ENCODE results near the gene LYRM4.
A peak's percentile ranks its signal among the peaks of the same experiment; 100 is the strongest.

Gene LYRM4

DNA sequence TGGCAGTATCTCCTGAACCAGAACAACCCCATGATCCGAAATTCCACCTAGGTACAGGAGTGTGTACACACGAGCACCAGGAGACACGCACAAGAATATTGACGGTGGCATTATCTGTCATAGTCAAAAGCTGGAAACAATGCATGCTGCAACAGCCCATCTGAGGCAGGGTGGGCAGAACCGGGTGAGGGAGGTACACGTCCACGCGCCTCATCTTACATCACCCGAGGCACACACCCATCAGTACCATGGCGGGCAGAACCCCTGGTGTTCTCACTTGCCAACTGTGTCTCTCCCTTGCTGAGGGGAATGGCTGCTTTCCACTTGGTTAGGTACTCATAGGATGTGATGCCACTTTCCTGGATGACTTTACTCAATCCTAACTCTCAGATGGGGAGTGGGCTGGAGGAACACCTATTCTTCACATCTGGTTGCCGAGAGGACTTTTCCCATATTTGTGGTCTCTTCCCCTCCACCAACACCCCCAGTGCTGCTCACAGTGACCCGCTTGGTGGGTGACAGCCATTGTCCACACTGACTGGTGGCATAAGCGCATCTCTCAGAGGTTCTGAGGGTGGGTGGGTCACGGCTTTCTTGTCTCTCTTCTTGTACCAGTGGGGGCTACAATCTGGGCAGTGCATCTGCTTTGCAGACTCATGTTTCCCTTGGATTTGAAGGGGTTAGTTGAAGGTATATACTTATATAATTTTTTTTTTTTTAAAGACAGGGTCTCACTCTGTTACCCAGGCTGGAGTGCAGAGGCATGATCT is 162.1 kb downstream of the LYRM4 start:
- DNase-seq (ENCODE audit: low read depth): no peak

DNA sequence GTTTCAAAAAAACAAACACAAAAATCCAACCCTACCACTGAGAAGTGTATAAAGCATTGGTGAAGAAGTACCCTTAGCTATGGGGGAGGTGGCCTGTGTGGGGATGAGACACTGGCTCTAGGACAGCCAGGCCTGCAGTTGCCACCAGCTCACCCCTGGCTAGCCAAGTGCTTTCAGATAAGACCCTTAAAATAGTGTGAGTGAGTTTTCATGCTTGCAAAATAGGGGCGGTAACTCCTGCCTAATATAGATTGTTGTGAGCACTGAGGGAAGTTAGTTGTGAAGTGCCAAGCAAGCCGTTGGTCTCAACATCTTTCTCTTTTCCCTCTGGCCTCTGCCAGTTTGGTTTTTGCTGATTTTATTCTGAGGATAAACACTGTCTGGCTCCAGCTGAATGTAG is 164.3 kb downstream of the LYRM4 start:
- no peak for DNase-seq (ENCODE audit: low read depth)

DNA sequence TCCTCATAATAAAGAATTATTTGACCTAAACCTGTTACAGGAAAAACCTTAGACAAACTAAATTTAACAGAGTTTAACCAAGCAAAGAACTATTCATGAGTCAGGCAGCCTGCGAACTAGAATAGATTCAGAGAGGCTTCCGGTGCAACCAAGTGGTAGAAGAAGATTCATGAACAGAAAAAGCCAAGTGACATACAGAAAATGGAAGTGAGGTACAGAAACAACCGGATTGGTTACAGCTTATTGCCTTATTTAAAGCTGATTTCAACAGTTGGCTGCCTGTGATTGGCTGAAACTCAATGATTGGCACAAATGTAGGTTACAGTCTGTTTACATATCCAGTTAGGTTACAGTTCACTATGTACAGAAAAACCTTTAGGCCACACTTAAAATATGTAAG is 165.5 kb downstream of the LYRM4 start:
- DNase-seq (ENCODE audit: low read depth): no peak

DNA sequence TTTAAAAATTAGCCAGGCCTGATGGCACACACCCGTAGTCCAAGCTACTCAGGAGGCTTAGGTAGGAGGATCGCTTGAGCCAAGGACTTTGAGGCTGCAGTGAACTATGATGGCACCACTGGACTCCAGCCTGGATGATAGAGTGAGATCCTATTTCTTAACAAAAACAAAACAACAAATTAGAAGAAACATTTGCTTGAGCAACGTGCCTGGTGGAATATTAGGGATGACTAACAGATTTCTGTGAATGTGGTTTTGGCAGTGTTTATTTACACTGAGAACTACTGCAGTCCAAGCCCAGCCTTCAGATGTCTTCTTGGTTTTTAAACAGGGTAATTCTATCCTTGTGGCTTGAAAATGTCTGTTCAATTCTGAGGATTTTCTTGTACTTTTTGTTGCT is 166.4 kb downstream of the LYRM4 start:
- DNase-seq (ENCODE audit: low read depth): peak; percentile 80

DNA sequence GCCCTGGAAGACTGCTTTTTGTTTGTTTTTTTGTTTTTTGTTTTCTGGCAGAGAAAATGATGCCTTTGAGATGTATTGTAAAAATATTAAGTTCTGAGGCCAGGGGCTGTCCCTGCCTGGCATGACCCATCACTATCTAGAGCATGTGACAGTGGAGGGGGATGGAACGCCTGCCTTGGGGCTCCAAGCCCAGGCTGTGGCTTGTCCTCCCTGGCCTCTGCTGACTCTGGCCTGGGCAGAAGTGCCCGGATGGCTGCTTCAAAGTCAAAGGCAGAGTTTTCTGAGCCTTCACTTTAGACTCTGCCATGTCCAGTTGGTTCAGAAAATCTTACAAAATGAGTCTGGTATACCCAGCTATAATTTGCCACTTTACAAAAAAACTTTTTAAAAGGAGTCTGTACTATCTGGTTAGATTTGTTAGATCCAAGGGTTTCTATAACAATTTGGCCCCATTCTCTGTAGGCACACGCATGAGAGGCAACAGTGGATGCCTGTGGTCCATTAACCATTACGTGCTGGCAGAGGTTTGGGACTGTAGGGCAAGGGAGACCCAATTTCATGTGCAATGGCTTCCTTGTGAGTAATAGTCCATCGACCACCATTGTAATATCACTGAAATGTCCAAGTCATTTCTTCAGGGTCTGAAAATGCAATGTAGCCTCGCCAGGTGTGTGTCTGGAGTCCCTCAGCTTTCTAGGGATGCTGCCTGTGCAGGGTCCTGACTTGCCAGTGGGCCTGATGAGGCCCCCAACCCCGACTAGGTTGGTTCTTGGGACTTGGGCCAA is 167.3 kb downstream of the LYRM4 start:
- DNase-seq (ENCODE audit: low read depth): no peak

DNA sequence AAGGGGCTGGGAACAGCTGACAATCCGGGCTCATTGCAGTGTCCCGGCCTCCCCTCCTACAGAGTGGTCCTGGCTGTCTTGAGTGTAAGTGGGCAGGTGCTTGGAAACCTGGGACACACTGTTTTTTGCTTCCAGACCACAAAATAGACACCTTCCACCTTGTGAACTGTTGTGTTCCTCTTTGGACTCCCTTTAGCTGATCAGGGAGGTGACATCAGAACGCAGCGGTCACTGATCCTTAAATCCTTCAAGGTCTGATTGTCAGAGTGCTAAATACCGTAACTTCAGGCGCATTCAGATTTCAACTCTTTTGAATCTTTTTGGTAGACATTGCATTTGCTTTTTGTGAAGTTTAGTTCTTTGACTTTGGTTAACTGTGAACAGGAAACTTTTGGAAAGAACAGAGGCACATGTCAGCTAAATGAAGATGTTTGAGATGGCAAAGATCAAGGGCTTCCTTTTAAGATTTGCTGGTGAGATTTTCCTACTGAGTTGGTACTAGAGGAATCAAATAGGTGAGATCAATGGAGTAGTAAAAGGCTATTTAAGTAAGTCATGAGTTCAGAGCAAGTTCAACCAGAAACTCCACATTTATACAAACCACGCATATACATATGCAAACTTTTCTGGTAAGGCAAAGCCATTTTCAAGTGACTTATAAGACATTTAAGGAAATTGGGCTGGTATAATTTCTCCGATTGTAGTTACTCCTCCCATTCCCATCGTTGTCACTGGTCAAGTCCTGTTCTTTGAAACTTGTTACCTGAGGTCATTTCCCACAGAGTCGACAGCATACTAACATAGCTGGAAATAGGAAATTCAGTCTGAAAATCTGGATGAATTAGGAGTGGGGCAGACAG is 169.3 kb downstream of the LYRM4 start:
- no peak for DNase-seq (ENCODE audit: low read depth)

DNA sequence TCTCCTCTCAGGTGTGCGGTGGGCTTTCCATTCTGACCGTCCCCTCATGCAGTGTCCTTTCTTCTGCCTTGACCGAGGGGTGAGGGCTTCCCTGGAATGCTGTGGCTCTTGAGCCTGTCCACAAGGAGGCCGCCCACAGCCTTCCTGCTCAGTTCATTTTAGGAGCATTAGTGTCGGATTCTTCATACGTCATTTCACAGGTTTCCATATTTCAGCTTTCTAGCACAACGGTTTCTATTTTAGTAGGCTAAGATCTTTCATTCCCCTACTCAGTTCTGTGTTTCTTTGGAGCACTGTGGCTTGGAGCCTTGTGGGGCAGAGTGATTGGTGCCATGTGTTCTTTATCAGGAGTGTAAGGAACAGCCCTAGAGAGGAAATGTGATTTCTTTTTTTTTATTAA is 170.1 kb downstream of the LYRM4 start:
- DNase-seq (ENCODE audit: low read depth): no peak

DNA sequence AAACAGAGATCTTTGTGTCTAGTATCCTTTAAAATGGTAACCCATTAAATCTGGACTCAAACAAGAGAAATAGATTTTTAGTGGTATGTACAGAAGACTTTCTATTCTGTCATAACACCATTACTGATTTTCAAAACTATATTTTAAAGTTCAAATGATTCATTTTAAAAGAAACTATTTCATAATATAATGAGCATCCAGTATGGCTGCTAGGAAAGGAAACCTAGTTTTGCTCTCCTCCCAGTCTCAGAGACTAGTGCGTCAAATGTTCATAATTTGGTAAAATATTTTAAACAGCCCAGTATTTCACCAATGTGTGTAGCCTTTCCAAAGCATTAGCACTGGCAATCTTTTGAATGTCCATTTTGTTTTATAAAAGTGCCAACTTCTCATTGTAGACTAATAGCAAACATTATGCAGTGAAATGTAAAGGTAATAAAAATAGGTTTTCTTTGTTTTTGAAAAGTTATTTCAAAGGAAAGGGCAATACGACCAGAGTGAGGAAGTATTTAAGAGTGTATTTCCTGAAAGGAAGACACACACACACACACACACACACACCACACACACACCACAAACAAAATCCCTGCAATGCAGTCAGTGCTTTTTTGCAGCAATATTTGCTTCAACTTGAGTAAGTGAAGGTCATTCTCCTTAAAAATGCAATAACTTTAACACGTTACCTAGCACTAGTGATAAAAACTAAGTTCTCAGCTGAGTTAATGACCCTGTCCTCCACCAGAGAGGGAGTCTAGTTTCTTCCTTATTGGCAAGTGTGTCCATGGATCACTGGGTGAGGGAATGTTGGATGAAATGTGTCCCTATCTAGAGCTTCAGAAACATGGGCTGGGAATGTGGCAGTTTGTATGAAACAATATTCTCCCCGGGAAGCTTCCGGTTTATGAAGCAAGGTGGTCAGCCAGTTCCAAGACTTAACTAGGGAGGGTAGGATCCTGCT is 171.0 kb downstream of the LYRM4 start:
- DNase-seq (ENCODE audit: low read depth): no peak

DNA sequence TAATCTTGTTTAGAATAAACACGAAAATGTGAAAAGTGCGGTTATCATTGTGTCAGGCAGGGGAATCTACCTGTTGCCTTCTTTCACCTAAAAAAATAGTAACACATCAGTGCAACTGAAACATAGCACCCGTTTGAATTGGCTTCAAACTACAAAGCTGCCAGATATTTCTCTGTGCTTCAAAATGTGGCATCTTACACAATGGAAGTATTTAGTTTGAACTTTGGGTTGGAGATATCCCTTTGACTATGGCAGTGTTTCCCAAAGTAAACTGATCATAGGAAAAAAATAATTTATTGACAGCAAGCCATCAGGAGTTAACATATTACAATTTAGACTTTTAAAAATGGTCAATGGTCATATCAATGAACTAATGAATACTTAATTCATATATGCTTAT is 172.0 kb downstream of the LYRM4 start:
- no peak for DNase-seq (ENCODE audit: low read depth)

DNA sequence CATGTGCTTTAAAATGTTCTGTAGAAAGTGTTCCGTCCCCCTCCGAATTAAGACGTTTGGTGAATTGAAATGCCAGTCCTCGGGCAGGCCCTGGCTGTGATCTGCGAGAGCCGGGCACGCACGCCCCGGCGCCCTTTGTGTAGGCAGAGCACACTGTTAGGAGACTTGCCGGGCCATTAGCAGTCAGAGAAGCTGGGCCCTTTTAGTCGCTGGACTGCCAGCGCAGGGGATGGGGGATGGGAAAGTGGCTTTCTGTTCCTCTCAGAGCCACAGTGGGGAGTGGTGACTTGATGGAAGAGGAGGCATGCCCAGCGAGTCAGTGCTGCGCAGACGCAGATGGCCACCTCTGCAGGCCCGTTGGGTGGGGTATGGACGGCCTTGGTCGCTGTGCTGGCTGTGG is 173.4 kb downstream of the LYRM4 start:
- no peak for DNase-seq (ENCODE audit: low read depth)

DNA sequence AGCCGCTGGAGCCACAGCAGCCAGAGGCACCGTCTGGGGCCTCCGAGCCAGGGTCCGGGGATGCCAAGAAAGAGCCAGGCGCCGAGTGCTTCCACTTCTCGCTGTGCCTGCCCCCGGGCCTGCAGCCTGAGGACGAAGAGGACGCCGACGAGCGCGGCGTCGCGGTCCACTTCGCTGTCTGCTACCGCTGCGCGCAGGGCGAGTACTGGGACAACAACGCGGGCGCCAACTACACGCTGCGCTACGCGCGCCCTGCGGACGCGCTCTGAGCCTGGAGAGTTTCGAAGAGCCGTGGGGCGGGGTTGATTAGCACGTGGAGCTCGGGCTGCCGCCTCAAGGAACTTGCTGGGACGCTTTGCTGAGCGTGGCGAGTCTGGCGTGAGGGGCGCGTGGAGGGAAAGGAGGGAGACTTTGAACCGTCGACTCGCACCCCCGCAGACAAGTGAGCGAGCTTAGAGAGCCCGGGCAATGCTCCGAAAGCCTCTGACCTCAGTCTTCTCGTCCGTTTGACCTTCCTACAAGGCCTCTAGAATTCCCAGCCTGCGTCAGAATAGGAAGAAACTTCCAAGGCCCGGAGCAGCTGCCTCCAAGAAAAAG is 174.4 kb downstream of the LYRM4 start:
- DNase-seq (ENCODE audit: low read depth): no peak

DNA sequence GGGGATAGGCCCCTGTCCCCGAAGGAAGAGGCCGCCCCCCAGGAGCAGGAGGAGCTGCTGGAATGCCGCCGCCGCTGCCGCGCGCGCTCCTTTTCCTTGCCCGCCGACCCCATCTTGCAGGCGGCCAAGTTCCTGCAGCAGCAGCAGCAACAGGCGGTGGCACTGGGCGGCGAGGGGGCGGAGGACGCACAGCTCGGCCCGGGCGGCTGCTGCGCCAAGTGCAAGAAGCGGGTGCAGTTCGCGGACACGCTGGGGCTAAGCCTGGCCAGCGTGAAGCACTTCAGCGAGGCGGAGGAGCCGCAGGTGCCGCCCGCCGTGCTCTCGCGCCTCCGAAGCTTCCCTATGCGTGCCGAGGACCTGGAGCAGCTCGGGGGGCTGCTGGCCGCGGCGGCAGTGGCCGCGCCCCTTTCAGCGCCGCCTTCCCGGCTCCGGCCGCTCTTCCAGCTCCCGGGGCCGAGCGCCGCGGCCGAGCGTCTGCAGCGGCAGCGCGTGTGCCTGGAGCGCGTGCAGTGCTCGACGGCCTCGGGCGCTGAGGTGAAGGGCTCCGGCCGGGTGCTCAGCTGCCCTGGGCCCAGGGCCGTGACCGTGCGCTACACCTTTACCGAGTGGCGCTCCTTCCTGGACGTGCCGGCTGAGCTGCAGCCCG is 175.0 kb downstream of the LYRM4 start:
- DNase-seq (ENCODE audit: low read depth): no peak

DNA sequence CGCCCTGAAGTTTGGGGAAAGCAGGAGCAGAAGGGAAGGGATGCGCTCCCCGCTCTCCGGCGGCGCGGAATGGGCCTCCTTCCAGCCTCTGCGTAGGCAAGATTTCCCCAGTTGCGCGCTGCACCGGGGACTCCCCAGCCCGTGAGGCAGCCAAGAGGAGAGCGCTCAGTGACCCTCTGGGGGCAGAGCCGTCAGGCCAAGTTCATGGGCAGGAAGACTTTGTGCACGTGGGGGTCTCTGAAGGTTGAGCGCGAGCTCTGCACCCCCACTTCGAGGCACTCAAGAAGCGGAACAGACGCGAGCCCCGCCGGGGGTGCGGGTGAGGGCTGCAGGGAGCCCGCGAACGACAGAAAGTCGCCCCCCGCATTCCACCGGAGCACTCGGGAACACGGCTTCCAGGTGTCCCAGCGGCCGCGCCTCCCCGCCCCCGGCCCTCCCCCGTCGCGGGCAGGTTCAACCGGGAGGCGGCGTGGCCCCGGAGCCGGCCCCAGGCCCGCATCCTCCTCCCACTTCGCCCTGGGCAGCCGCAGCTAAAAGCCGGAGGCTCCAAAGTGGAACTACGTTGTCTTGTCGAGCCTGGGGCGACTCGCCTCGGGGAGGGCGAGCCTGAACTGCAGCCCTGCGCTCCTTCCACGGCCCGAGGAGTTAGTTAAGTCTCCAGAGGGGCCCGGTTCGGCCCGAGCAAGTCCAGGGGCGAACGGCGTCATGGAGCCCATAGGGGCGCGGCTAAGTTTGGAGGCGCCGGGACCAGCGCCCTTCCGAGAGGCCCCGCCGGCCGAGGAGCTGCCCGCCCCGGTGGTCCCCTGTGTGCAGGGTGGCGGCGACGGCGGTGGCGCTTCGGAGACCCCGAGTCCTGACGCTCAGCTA is 175.7 kb downstream of the LYRM4 start, which contains the start of gene PPP1R3G:
Gene PPP1R3G (plus strand): TSS at position 561 of the 867 bp plus-strand sequence. CDS start 145 bp downstream, at position 706.
- no peak for DNase-seq (ENCODE audit: low read depth)

DNA sequence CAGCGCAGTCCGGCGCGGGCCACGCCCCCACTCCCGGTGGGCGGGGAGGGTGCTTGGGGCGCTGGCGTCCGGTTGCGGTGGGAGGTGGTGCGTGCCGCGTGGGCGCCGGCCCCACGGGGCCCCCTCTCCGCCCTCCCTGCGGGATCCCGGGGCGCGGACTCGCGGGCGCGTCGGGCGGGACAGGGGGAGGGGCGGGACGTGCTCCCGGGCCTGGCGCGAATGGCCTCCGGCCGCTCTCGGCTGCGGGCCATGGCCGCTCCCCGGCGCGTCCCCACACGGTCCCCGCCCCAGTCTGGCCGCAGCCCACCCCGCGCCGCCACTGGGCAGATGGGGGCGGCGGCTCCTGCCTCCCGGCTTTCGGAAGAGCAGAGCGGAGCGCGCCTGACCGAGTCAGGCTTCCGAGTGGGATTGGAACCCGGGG is 176.4 kb downstream of the LYRM4 start:
- no peak for DNase-seq (ENCODE audit: low read depth)

DNA sequence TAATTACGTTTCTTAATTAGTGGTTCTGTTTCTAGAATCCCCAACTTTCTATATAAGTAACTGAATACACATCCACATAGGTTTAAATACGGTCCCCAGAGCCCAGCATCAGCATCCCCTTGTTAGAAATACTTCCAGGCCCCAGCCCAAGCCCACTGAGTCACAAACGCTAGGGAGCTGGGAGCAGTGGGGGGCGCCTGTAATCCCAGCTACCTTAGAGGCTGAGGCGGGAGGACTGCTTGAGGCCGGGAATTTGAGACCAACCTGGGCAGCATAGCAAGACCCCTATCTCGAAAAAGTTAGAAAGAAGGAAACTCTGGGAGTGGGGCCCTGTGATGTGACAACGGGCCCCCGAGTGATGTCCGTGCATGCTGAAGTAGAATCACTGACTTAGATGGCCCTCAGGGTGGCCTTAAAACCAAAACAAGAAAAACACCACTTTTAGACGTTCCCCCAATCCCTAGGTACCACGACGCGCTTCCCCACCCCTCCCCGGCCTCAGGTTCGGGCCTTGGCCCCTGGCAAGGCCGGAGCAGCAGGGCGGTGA is 176.9 kb downstream of the LYRM4 start:
- no peak for DNase-seq (ENCODE audit: low read depth)

DNA sequence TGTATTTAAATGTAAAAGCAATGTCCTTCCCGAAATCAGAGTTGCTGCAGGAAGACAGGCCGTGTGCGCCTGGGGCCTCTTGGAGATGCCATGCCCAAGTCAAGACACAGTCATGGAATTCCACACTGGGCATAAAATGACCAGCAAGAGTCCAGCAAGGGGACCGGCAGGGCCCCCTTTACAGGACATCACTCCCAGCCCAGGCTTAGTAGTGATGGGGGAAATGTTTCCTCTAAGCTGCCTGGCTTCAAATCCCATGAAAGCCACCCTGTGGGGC is 177.5 kb downstream of the LYRM4 start:
- no peak for DNase-seq (ENCODE audit: low read depth)

DNA sequence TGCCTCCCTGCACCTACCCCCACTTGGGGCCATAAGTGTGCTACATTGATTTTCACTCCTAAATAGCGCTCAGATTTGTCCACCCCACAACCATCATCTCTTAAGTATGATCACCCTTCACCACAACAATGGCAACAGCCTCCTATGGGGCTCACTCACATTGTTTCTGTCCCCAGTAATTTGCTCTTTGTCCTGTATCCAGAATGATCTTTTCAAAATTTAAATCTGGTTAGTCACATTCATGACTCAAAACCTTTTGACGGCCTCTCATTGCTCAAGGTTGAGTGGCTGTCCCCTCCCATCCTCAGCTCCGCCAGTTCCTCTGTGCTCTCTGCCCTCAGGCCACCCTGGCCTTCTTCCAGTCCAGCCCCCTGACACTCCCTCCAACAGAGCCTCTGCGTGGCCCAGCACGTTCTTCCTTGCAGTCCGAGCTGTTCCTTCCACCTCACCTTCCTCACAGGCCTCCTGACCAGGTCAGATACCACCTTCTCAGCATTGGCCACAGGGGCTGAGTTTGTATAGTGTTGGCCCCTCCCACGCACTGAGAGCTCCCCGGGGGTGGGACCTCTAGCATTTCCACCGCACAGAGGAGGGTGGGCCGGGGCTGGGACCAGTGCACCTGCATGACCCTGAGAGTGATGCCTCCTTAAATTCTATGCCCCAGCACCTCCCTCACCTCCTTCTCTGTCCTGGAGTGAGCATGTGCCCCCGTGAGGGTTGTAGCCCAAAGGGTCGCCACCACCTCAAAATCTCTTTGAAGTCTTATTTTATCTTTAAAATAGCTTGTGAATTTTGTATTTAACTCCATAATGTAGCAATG is 178.1 kb downstream of the LYRM4 start:
- peak; percentile 85 for DNase-seq (ENCODE audit: low read depth)

DNA sequence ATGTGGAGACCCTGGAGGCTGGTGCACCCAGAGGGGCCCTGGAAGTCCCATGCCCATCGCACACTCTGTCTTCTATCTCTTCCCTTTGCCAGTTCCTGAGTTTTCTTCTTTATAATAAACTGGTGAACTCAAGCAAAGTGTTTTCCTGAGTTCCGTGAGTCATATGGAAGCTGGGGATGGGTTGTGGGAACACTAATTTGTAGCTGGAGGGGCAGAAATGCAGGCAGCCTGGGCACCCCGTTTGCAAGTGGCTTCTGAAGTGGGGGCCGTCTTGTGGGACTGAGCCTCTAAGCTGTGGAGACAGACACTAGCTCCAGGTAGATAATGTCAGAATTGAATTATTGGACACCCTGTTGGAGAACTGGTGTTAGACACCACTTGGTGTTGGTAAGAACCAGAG is 178.8 kb downstream of the LYRM4 start:
- DNase-seq (ENCODE audit: low read depth): no peak
